Superior temporal gyrus (tissue), 1 donor: ENCODE results near the gene PTPRN2.

Experiments
- DNase-seq: peaks from one replicate; pipeline ENCODE4 v3.0.0-alpha.2; 2016; ENCODE audit errors: extremely low spot score

Gene PTPRN2

GRCh38 chr7:157615101-157615817 is 972.4 kb downstream of the PTPRN2 start:
- DNase-seq = peak; percentile 65

- DNase-seq = no peak
Observed at GRCh38 chr7:157614457-157615020, 973.1 kb downstream of the PTPRN2 start.

- DNase-seq = no peak
Observed at GRCh38 chr7:157613575-157614322, 973.9 kb downstream of the PTPRN2 start.

GRCh38 chr7:157612664-157613561 is 974.7 kb downstream of the PTPRN2 start:
- no peak for DNase-seq

- no peak for DNase-seq
Observed at GRCh38 chr7:157612009-157612663, 975.5 kb downstream of the PTPRN2 start.

- DNase-seq = no peak
Observed at GRCh38 chr7:157611341-157611740, 976.3 kb downstream of the PTPRN2 start.

- no peak for DNase-seq
Observed at GRCh38 chr7:157610671-157611295, 976.8 kb downstream of the PTPRN2 start.

- DNase-seq = no peak
Observed at GRCh38 chr7:157609932-157610640, 977.5 kb downstream of the PTPRN2 start.

GRCh38 chr7:157609516-157609915 is 978.1 kb downstream of the PTPRN2 start:
- DNase-seq = no peak

GRCh38 chr7:157607218-157607617 is 980.4 kb downstream of the PTPRN2 start:
- no peak for DNase-seq

GRCh38 chr7:157606140-157606539 is 981.5 kb downstream of the PTPRN2 start:
- DNase-seq = no peak

- no peak for DNase-seq
Observed at GRCh38 chr7:157605638-157606037, 982.0 kb downstream of the PTPRN2 start.

GRCh38 chr7:157604661-157605381 is 982.8 kb downstream of the PTPRN2 start:
- DNase-seq = no peak

GRCh38 chr7:157603716-157604115 is 983.9 kb downstream of the PTPRN2 start:
- no peak for DNase-seq

- no peak for DNase-seq
Observed at GRCh38 chr7:157603005-157603404, 984.6 kb downstream of the PTPRN2 start.

- no peak for DNase-seq
Observed at GRCh38 chr7:157602581-157602980, 985.0 kb downstream of the PTPRN2 start.

GRCh38 chr7:157602156-157602555 is 985.5 kb downstream of the PTPRN2 start:
- no peak for DNase-seq

- DNase-seq = peak; percentile 77
Observed at GRCh38 chr7:157601530-157601929, 986.1 kb downstream of the PTPRN2 start.

GRCh38 chr7:157599491-157599890 is 988.1 kb downstream of the PTPRN2 start:
- DNase-seq = no peak

GRCh38 chr7:157597562-157597961 is 990.1 kb downstream of the PTPRN2 start:
- DNase-seq = no peak
